Activated CD4-positive, alpha-beta T cell treated with anti-CD3 and anti-CD28 coated beads, Interleukin-2, amount 50 U/mL, for 4 hours (primary cell): ENCODE data around the gene LIAS.
A peak's percentile ranks its signal among the peaks of the same experiment; 100 is the strongest.
"Not testable (repeated sequence)": the region's sequence is repeated elsewhere in the genome, so short reads cannot be mapped to it uniquely, and the experiment has no call there.

ENCODE experiments used
- DNase-seq, 2 experiments: peaks; one replicate each; pipeline ENCODE4 v3.0.0-alpha.2; 2020

Gene LIAS

GRCh38 chr4:39458505-39459300, at the start of gene LIAS, which contains the start of gene RPL9:
Gene LIAS, plus strand, starts transcription at chr4:39459056. Its CDS starts 62 bp downstream, at chr4:39459118.
Gene RPL9, minus strand, starts transcription at chr4:39458922. Its CDS starts 483 bp downstream, at chr4:39458439.
- DNase-seq, result peak; percentile 89 to 92

GRCh38 chr4:39410415-39410814, 48.4 kb upstream of the LIAS start:
- DNase-seq, result no peak

- not testable (repeated sequence) for DNase-seq
Measured at GRCh38 chr4:39411561-39411960, 47.3 kb upstream of the LIAS start.

- no peak for DNase-seq
Measured at GRCh38 chr4:39415678-39416283, 43.1 kb upstream of the LIAS start.

GRCh38 chr4:39422247-39422646, 36.6 kb upstream of the LIAS start:
- DNase-seq, result no peak

- not testable (repeated sequence) for DNase-seq
Measured at GRCh38 chr4:39425297-39425696, 33.6 kb upstream of the LIAS start.

- no peak for DNase-seq
Measured at GRCh38 chr4:39426728-39427127, 32.1 kb upstream of the LIAS start.

GRCh38 chr4:39427520-39428114, 31.2 kb upstream of the LIAS start:
- DNase-seq, result no peak

- no peak for DNase-seq
Measured at GRCh38 chr4:39429476-39430334, 29.2 kb upstream of the LIAS start.

GRCh38 chr4:39433878-39434492, 24.9 kb upstream of the LIAS start:
- DNase-seq, result no peak

- no peak for DNase-seq
Measured at GRCh38 chr4:39435659-39436563, 22.9 kb upstream of the LIAS start.

- DNase-seq, result no peak
Measured at GRCh38 chr4:39441593-39441992, 17.3 kb upstream of the LIAS start.

GRCh38 chr4:39442998-39443397, 15.9 kb upstream of the LIAS start:
- no peak for DNase-seq

GRCh38 chr4:39446483-39446841, 12.4 kb upstream of the LIAS start:
- no peak for DNase-seq

GRCh38 chr4:39446842-39447573, 11.8 kb upstream of the LIAS start:
- DNase-seq, result peak; percentile 6 to 7

- DNase-seq, result no peak
Measured at GRCh38 chr4:39450618-39451017, 8.2 kb upstream of the LIAS start.

- DNase-seq, result no peak
Measured at GRCh38 chr4:39451423-39452023, 7.3 kb upstream of the LIAS start.

- DNase-seq, result no peak
Measured at GRCh38 chr4:39452153-39452859, 6.5 kb upstream of the LIAS start.

- no peak for DNase-seq
Measured at GRCh38 chr4:39452860-39453587, 5.8 kb upstream of the LIAS start.
